Fibroblast of peridontal ligament (primary cell): ENCODE data around the gene UNC5A.

ENCODE experiments used
- DNase-seq: peaks from one replicate; pipeline ENCODE4 v3.0.0-alpha.2; 2010; ENCODE audit errors: extremely low read depth

Gene UNC5A

GRCh38 chr5:176781638-176782570 is 28.5 kb upstream of the UNC5A start:
- DNase-seq = no peak

GRCh38 chr5:176784218-176785165 is 25.9 kb upstream of the UNC5A start:
- DNase-seq = peak; percentile 3

- DNase-seq = no peak
Observed at GRCh38 chr5:176785184-176786145, 24.9 kb upstream of the UNC5A start.

GRCh38 chr5:176787676-176788075 is 22.7 kb upstream of the UNC5A start:
- DNase-seq = no peak

- no peak for DNase-seq
Observed at GRCh38 chr5:176788091-176788490, 22.3 kb upstream of the UNC5A start.

GRCh38 chr5:176788941-176789872 is 21.2 kb upstream of the UNC5A start:
- DNase-seq = no peak

GRCh38 chr5:176789873-176790615 is 20.3 kb upstream of the UNC5A start:
- DNase-seq = no peak

GRCh38 chr5:176790941-176791340 is 19.4 kb upstream of the UNC5A start:
- DNase-seq = peak; percentile 25

GRCh38 chr5:176792655-176793342 is 17.6 kb upstream of the UNC5A start:
- DNase-seq = no peak

GRCh38 chr5:176793343-176793699 is 17.0 kb upstream of the UNC5A start:
- DNase-seq = no peak

GRCh38 chr5:176793736-176794135 is 16.6 kb upstream of the UNC5A start:
- no peak for DNase-seq

- DNase-seq = no peak
Observed at GRCh38 chr5:176794509-176794908, 15.8 kb upstream of the UNC5A start.

- DNase-seq = no peak
Observed at GRCh38 chr5:176796411-176796810, 13.9 kb upstream of the UNC5A start.

- DNase-seq = no peak
Observed at GRCh38 chr5:176796970-176797369, 13.4 kb upstream of the UNC5A start.

- DNase-seq = no peak
Observed at GRCh38 chr5:176797456-176798050, 12.8 kb upstream of the UNC5A start.

GRCh38 chr5:176798086-176798876 is 12.1 kb upstream of the UNC5A start:
- DNase-seq = no peak

GRCh38 chr5:176798949-176799348 is 11.4 kb upstream of the UNC5A start:
- DNase-seq = no peak

- DNase-seq = no peak
Observed at GRCh38 chr5:176799488-176799887, 10.9 kb upstream of the UNC5A start.
